ENCODE measurements around the gene SON. TPM values are rescaled to one million over a fixed set of nuclear protein-coding genes. Genes with fewer than 3 reads are reported as not detected.

The SON gene
- total and polyA plus RNA-seq, 10 donors, result 89.0 to 427 (median 353) TPM

- no peak for DNase-seq
- Histone ChIP-seq H3K9me3 (no peaks in the 10 kb centered on the region), H3K4me1 (peaks cover 5 to 78% (median 42%) of the 10 kb centered on the region in 6 donors), H3K36me3 (peaks cover 10 to 100% (median 89%) of the 10 kb centered on the region in 6 donors), H3K27me3 (replicated peaks in 1 of 7) (no peaks in the 10 kb centered on the region), H3K4me3 (no peak overlapping the region), H3K27ac (no peak overlapping the region)
- 96 to 97% (median 97%) methylated on average over 24 of the region's 24 CpGs for WGBS, 5 donors
- TF ChIP-seq POLR2AphosphoS5 (IDR thresholded peaks at IDR 0.05) (peak in 2 of 3 donors; percentile 26 to 65), CTCF (IDR thresholded peaks at IDR 0.05 in 8 of 11, conservative IDR thresholded peaks at IDR 0.05 in 3 of 11) (no peak)
- intact Hi-C loops (cut with DNase I; ENCODE audit: low total_unique reads), result no loop called here
Measured at GRCh38 chr21:33552093-33552998, 9.5 kb downstream of the SON start.

GRCh38 chr21:33552999-33553598 is 10.3 kb downstream of the SON start:
- 91 to 98% (median 96%) methylated on average over 12 of the region's 12 CpGs for WGBS, 5 donors
- no peaks in the 10 kb centered on the region for H3K27me3 ChIP-seq (replicated peaks in 1 of 7)
- TF ChIP-seq POLR2AphosphoS5 (IDR thresholded peaks at IDR 0.05), result peak in 1 of 3 donors; percentile 37
- no peak for TF ChIP-seq POLR2A (IDR thresholded peaks at IDR 0.05)
- TF ChIP-seq CTCF (IDR thresholded peaks at IDR 0.05 in 8 of 11, conservative IDR thresholded peaks at IDR 0.05 in 3 of 11), result no peak
- H3K9me3 ChIP-seq, result no peaks in the 10 kb centered on the region
- DNase-seq, result no peak
- intact Hi-C loops (cut with DNase I; ENCODE audit: low total_unique reads), result no loop called here
- no peak overlapping the region for H3K4me3 ChIP-seq
- no peak overlapping the region for H3K27ac ChIP-seq
- peaks cover 5 to 75% (median 38%) of the 10 kb centered on the region in 6 donors for H3K4me1 ChIP-seq
- H3K36me3 ChIP-seq, result peaks cover 10 to 100% (median 90%) of the 10 kb centered on the region in 6 donors

GRCh38 chr21:33554236-33554981 is 11.6 kb downstream of the SON start:
- Histone ChIP-seq H3K27ac (no peak overlapping the region), H3K9me3 (no peaks in the 10 kb centered on the region), H3K4me1 (peaks cover 5 to 63% (median 29%) of the 10 kb centered on the region in 6 donors), H3K36me3 (peaks cover 10 to 100% (median 90%) of the 10 kb centered on the region in 6 donors), H3K4me3 (no peak overlapping the region), H3K27me3 (replicated peaks in 1 of 7) (no peaks in the 10 kb centered on the region)
- 93 to 96% (median 94%) methylated on average over 18 of the region's 18 CpGs for WGBS, 5 donors
- DNase-seq, result no peak
- peak in 1 of 3 donors; percentile 50 for TF ChIP-seq POLR2AphosphoS5 (IDR thresholded peaks at IDR 0.05)
- TF ChIP-seq CTCF (IDR thresholded peaks at IDR 0.05 in 8 of 11, conservative IDR thresholded peaks at IDR 0.05 in 3 of 11), result no peak
- intact Hi-C loops (cut with DNase I; ENCODE audit: low total_unique reads), result no loop called here
